Gastrocnemius medialis (tissue), 4 donors: ENCODE measurements around the gene PTMS.

ENCODE experiments used
- CTCF ChIP-seq, 5 experiments: fragments of 450-650 bp in 3 of 5; fragments of 200-600 bp in 2 of 5; sonication (generic) in 2 of 5; IDR thresholded peaks in 4 of 5; conservative IDR thresholded peaks in 1 of 5; 1 replicate in 4 of 5; 2 replicates in 1 of 5; pipeline ENCODE4 v1.5.1; 2016 to 2019; ENCODE audit warnings: antibody characterized with exemption in 5 of 5, mild to moderate bottlenecking in 3 of 5, moderate library complexity in 3 of 5
- POLR2A ChIP-seq, 2 donors: fragments of 450-650 bp; IDR thresholded peaks; one replicate each; pipeline ENCODE4 v1.6.1; 2017; ENCODE audit warnings: antibody characterized with exemption in 2 of 2, mild to moderate bottlenecking in 2 of 2, moderate library complexity in 2 of 2

- TF ChIP-seq CTCF (IDR thresholded peaks at IDR 0.05 in 4 of 5, conservative IDR thresholded peaks at IDR 0.05 in 1 of 5) (no peak), POLR2A (IDR thresholded peaks at IDR 0.05) (no peak)
Measured at GRCh38 chr12:6817098-6817497, 50.9 kb downstream of the PTMS start.
